ENCODE results near the gene EMX1.

DNA sequence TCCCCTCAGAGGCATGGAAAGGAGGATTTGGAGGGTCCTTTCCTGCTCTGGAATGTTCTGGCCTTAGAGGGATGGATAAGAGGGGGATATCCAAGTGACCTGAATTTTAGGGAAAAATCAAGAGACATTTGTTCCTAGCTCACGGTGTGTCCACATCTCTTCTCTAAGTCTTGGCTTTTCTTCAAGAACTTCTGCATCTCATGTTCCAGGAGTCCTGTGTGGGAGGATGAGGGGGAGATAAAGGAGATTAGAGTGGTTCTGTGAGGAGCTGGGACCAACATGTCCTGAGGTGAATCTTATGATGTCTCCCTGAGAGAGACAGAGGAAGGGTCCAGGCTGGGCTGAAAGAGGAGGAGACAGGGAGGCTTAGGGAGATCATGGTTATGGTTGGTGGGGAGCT lies 11.7 kb downstream of the EMX1 start:
- TF ChIP-seq, protein P1, sequence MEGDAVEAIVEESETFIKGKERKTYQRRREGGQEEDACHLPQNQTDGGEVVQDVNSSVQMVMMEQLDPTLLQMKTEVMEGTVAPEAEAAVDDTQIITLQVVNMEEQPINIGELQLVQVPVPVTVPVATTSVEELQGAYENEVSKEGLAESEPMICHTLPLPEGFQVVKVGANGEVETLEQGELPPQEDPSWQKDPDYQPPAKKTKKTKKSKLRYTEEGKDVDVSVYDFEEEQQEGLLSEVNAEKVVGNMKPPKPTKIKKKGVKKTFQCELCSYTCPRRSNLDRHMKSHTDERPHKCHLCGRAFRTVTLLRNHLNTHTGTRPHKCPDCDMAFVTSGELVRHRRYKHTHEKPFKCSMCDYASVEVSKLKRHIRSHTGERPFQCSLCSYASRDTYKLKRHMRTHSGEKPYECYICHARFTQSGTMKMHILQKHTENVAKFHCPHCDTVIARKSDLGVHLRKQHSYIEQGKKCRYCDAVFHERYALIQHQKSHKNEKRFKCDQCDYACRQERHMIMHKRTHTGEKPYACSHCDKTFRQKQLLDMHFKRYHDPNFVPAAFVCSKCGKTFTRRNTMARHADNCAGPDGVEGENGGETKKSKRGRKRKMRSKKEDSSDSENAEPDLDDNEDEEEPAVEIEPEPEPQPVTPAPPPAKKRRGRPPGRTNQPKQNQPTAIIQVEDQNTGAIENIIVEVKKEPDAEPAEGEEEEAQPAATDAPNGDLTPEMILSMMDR (IDR thresholded peaks at IDR 0.05; ENCODE audit: borderline replicate concordance, extremely low read depth, low read length, poor library complexity, severe bottlenecking): no peak
- no peak for TF ChIP-seq EZH2 (IDR thresholded peaks at IDR 0.05; ENCODE audit: borderline replicate concordance, low read depth, low read length, severe bottlenecking)
